Right cardiac atrium (tissue), 5 donors: ENCODE measurements around the gene DDX10. TPM values are rescaled to one million over a fixed set of nuclear protein-coding genes. Genes with fewer than 3 reads are reported as not detected.

Experiments
- ATAC-seq, 2 donors: fragments of 200-7000 bp; cut with Tn5 transposase; one replicate each; pipeline versions ENCODE4 v1.8.0 to v1.9.1; 2020; ENCODE audit warnings: moderate library complexity in 2 of 2, mild to moderate bottlenecking in 1 of 2
- DNase-seq, 3 donors: peaks; one replicate each; pipeline ENCODE4 v3.0.0-alpha.2; 2020
- H3K27ac ChIP-seq: one replicate; pipeline ENCODE4 v1.5.1; 2013; ENCODE audit warnings: mild to moderate bottlenecking, low read length, control low read depth, moderate library complexity
- H3K27me3 ChIP-seq: one replicate; pipeline ENCODE4 v1.6.1; 2013; ENCODE audit not compliant: control insufficient read depth, insufficient read depth
- H3K4me1 ChIP-seq: one replicate; pipeline ENCODE4 v1.6.1; 2013; ENCODE audit warnings: low read length; ENCODE audit not compliant: control insufficient read depth, insufficient read depth
- H3K4me3 ChIP-seq: one replicate; pipeline ENCODE4 v1.5.1; 2013; ENCODE audit warnings: low read length, control low read depth
- H3K9me3 ChIP-seq: one replicate; pipeline ENCODE4 v1.6.1; 2013; ENCODE audit warnings: low read length; ENCODE audit not compliant: control insufficient read depth
- WGBS: extraction: QIAGEN DNeasy Blood & Tissue Kit; methylation state at CpG from one replicate; pipeline ENCODE4 v1.1.7; 2013; 5-methylcytosine and 5-hydroxymethylcytosine counted together
- intact Hi-C, 4 donors: fragments of 100-400 bp; cut with DNase I; formaldehyde crosslinking; loops; one replicate each; pipeline versions ENCODE4 v1.11.0 to v1.14.0; 2022 to 2023
- polyA plus RNA-seq: library from polyadenylated mRNA; stranded (reverse); fragments of 200-250 nt; gene quantifications from one replicate; pipeline ENCODE4 v1.2.3, GENCODE V29; 2013
- total RNA-seq, 4 donors: library from RNA; stranded (reverse); fragmentation: NEBNext Ultra II Directional; extraction: Animal tissue kit (Norgen Biotek cat#: 25700); gene quantifications; one replicate each; pipeline ENCODE4 v1.2.1, GENCODE V29; 2021
- donor health status: healthy with polysubstance abuse.
- donor health status: DM: no; HTN: yes; CAD: no.
- donor health status: DM: no; HTN: no; CAD: no.
- donor health status: DM: no; HTN: yes; CAD: no; lungs with severe emphysema.
- donor health status: DM: yes; HTN: yes; CAD: no.

Gene DDX10
- total and polyA plus RNA-seq, 5 donors: 13.2 to 20.2 (median 14.9) TPM

- peak in 1 of 3 donors; percentile 52 for DNase-seq
- 64% methylated on average over 5 of the region's 5 CpGs for WGBS
- intact Hi-C loops: loop anchor here in 2 of 4 donors (5.0 kb wide), 2 partner anchors 433 to 538 kb away; partner anchors contain the start of genes ATM (in 1 of the 2) and NPAT (in 1 of the 2)
- H3K4me3 ChIP-seq: no peak overlapping the region
- H3K27me3 ChIP-seq: no peaks in the 10 kb centered on the region
- H3K27ac ChIP-seq: no peak overlapping the region
- no peaks in the 10 kb centered on the region for H3K9me3 ChIP-seq
- ATAC-seq: peak in 1 of 2 donors; percentile 51
- no peaks in the 10 kb centered on the region for H3K4me1 ChIP-seq
Observed at GRCh38 chr11:108654994-108655631, 9.8 kb upstream of the DDX10 start.

GRCh38 chr11:108662700-108663099, 2.2 kb upstream of the DDX10 start:
- no peak overlapping the region for H3K4me3 ChIP-seq
- 91% methylated on average over 4 of the region's 4 CpGs for WGBS
- H3K27ac ChIP-seq: no peak overlapping the region
- intact Hi-C loops: no loop called here
- ATAC-seq: no peak
- no peaks in the 10 kb centered on the region for H3K9me3 ChIP-seq
- DNase-seq: no peak
- H3K27me3 ChIP-seq: no peaks in the 10 kb centered on the region
- H3K4me1 ChIP-seq: peaks cover 8% of the 10 kb centered on the region

GRCh38 chr11:108663154-108663877, 1.6 kb upstream of the DDX10 start:
- DNase-seq (no peak), ATAC-seq (no peak)
- Histone ChIP-seq H3K4me1 (peaks cover 8% of the 10 kb centered on the region), H3K9me3 (no peaks in the 10 kb centered on the region), H3K4me3 (no peak overlapping the region), H3K27ac (no peak overlapping the region), H3K27me3 (no peaks in the 10 kb centered on the region)
- intact Hi-C loops: no loop called here
- WGBS: 79% methylated on average over 5 of the region's 5 CpGs

GRCh38 chr11:108666373-108666772, 1.5 kb downstream of the DDX10 start:
- DNase-seq: no peak
- H3K9me3 ChIP-seq: no peaks in the 10 kb centered on the region
- no peak for ATAC-seq
- peaks cover 12% of the 10 kb centered on the region for H3K4me1 ChIP-seq
- no peak overlapping the region for H3K4me3 ChIP-seq
- WGBS: 91% methylated on average over 7 of the region's 7 CpGs
- no peak overlapping the region for H3K27ac ChIP-seq
- no peaks in the 10 kb centered on the region for H3K27me3 ChIP-seq
- intact Hi-C loops: no loop called here

GRCh38 chr11:108669286-108669685, 4.4 kb downstream of the DDX10 start:
- ATAC-seq (no peak), DNase-seq (no peak)
- no peak overlapping the region for H3K27ac ChIP-seq
- peaks cover 12% of the 10 kb centered on the region for H3K4me1 ChIP-seq
- H3K27me3 ChIP-seq: no peaks in the 10 kb centered on the region
- no peak overlapping the region for H3K4me3 ChIP-seq
- WGBS: 90% methylated on average over 2 of the region's 2 CpGs
- no peaks in the 10 kb centered on the region for H3K9me3 ChIP-seq
- intact Hi-C loops: no loop called here

- H3K4me1 ChIP-seq: peaks cover 12% of the 10 kb centered on the region
- no peaks in the 10 kb centered on the region for H3K27me3 ChIP-seq
- H3K27ac ChIP-seq: no peak overlapping the region
- H3K4me3 ChIP-seq: no peak overlapping the region
- ATAC-seq (no peak), DNase-seq (no peak)
- H3K9me3 ChIP-seq: no peaks in the 10 kb centered on the region
- intact Hi-C loops: no loop called here
- WGBS: 96% methylated on average over 7 of the region's 7 CpGs
Observed at GRCh38 chr11:108669711-108670110, 4.8 kb downstream of the DDX10 start.

- Histone ChIP-seq H3K4me3 (no peak overlapping the region), H3K4me1 (peaks cover 12% of the 10 kb centered on the region), H3K27ac (no peak overlapping the region), H3K9me3 (no peaks in the 10 kb centered on the region), H3K27me3 (no peaks in the 10 kb centered on the region)
- ATAC-seq (no peak), DNase-seq (no peak)
- 95% methylated on average over 4 of the region's 4 CpGs for WGBS
- intact Hi-C loops: no loop called here
Observed at GRCh38 chr11:108670451-108670850, 5.6 kb downstream of the DDX10 start.

- H3K27me3 ChIP-seq: no peaks in the 10 kb centered on the region
- intact Hi-C loops: no loop called here
- H3K4me3 ChIP-seq: no peak overlapping the region
- H3K27ac ChIP-seq: no peak overlapping the region
- 38% methylated on average over 3 of the region's 3 CpGs for WGBS
- ATAC-seq (peak; percentile 79 to 81), DNase-seq (peak in 1 of 3 donors; percentile 63)
- no peaks in the 10 kb centered on the region for H3K9me3 ChIP-seq
- H3K4me1 ChIP-seq: peaks cover 5% of the 10 kb centered on the region
Observed at GRCh38 chr11:108672113-108672512, 7.2 kb downstream of the DDX10 start.

GRCh38 chr11:108672786-108673185, 7.9 kb downstream of the DDX10 start:
- DNase-seq: no peak
- no peak for ATAC-seq
- peaks cover 5% of the 10 kb centered on the region for H3K4me1 ChIP-seq
- intact Hi-C loops: no loop called here
- no peaks in the 10 kb centered on the region for H3K27me3 ChIP-seq
- H3K9me3 ChIP-seq: no peaks in the 10 kb centered on the region
- H3K4me3 ChIP-seq: no peak overlapping the region
- H3K27ac ChIP-seq: no peak overlapping the region

GRCh38 chr11:108679045-108679444, 14.2 kb downstream of the DDX10 start:
- Histone ChIP-seq H3K27ac (no peak overlapping the region), H3K9me3 (no peaks in the 10 kb centered on the region), H3K4me3 (no peak overlapping the region), H3K27me3 (no peaks in the 10 kb centered on the region), H3K4me1 (no peaks in the 10 kb centered on the region)
- intact Hi-C loops: no loop called here
- DNase-seq (no peak), ATAC-seq (no peak)
- WGBS: 97% methylated on average over 2 of the region's 2 CpGs

- Histone ChIP-seq H3K4me1 (no peaks in the 10 kb centered on the region), H3K9me3 (no peaks in the 10 kb centered on the region), H3K27me3 (no peaks in the 10 kb centered on the region), H3K4me3 (no peak overlapping the region), H3K27ac (no peak overlapping the region)
- 92% methylated on average over 1 of the region's 1 CpG for WGBS
- ATAC-seq (no peak), DNase-seq (no peak)
- intact Hi-C loops: no loop called here
Observed at GRCh38 chr11:108680271-108680670, 15.4 kb downstream of the DDX10 start.
